ENCODE results near the gene KRT13.
"Not testable (repeated sequence)": the region's sequence is repeated elsewhere in the genome, so short reads cannot be mapped to it uniquely, and the experiment has no call there.

Gene KRT13

GRCh38 chr17:41505007-41505808 lies at the start of gene KRT13:
Gene KRT13, minus strand, starts transcription at chr17:41505612. Its CDS starts 62 bp downstream, at chr17:41505550.
- no peak for FAIRE-seq

- FAIRE-seq, result no peak
Observed at GRCh38 chr17:41553987-41554680, 48.7 kb upstream of the KRT13 start.

GRCh38 chr17:41553176-41553575 lies 47.8 kb upstream of the KRT13 start:
- no peak for FAIRE-seq

GRCh38 chr17:41552455-41552854 lies 47.0 kb upstream of the KRT13 start:
- FAIRE-seq, result no peak

- FAIRE-seq, result no peak
Observed at GRCh38 chr17:41551365-41551764, 46.0 kb upstream of the KRT13 start.

GRCh38 chr17:41549596-41550039 lies 44.2 kb upstream of the KRT13 start:
- no peak for FAIRE-seq

GRCh38 chr17:41548844-41549595 lies 43.6 kb upstream of the KRT13 start:
- FAIRE-seq, result peak; percentile 76

- FAIRE-seq, result no peak
Observed at GRCh38 chr17:41547921-41548843, 42.8 kb upstream of the KRT13 start.

- no peak for FAIRE-seq
Observed at GRCh38 chr17:41547378-41547841, 42.0 kb upstream of the KRT13 start.

- no peak for FAIRE-seq
Observed at GRCh38 chr17:41546819-41547218, 41.4 kb upstream of the KRT13 start.

- FAIRE-seq, result no peak
Observed at GRCh38 chr17:41545829-41546410, 40.5 kb upstream of the KRT13 start.

- FAIRE-seq, result no peak
Observed at GRCh38 chr17:41544935-41545334, 39.5 kb upstream of the KRT13 start.

GRCh38 chr17:41544491-41544892 lies 39.1 kb upstream of the KRT13 start:
- FAIRE-seq, result no peak

GRCh38 chr17:41542786-41543185 lies 37.4 kb upstream of the KRT13 start:
- not testable (repeated sequence) for FAIRE-seq

GRCh38 chr17:41542357-41542756 lies 36.9 kb upstream of the KRT13 start:
- FAIRE-seq, result no peak

- FAIRE-seq, result no peak
Observed at GRCh38 chr17:41540921-41541625, 35.7 kb upstream of the KRT13 start.

GRCh38 chr17:41539979-41540701 lies 34.7 kb upstream of the KRT13 start:
- FAIRE-seq, result no peak

GRCh38 chr17:41539071-41539492 lies 33.7 kb upstream of the KRT13 start:
- FAIRE-seq, result no peak

GRCh38 chr17:41538565-41538991 lies 33.2 kb upstream of the KRT13 start:
- FAIRE-seq, result no peak

- FAIRE-seq, result no peak
Observed at GRCh38 chr17:41537990-41538389, 32.6 kb upstream of the KRT13 start.

Measured in G401.6 (cell line).